Stimulated activated CD4-positive, alpha-beta T cell treated with anti-CD3 and anti-CD28 coated beads, Interleukin-1b, Interleukin-23, amount 100 ng/mL, for 24 hours (primary cell): ENCODE measurements around the gene IRF2.
A peak's percentile ranks its signal among the peaks of the same experiment; 100 is the strongest.

Experiments
- DNase-seq, 4 experiments: peaks; one replicate each; pipeline ENCODE4 v3.0.0-alpha.2; 2020; ENCODE audit warnings: low read depth in 4 of 4, low spot score in 1 of 4

The IRF2 gene

GRCh38 chr4:184451726-184452125, 22.6 kb downstream of the IRF2 start:
- DNase-seq, result no peak

- no peak for DNase-seq
Measured at GRCh38 chr4:184450743-184451535, 23.4 kb downstream of the IRF2 start.

GRCh38 chr4:184450045-184450444, 24.3 kb downstream of the IRF2 start:
- DNase-seq, result no peak

GRCh38 chr4:184448821-184449220, 25.5 kb downstream of the IRF2 start:
- no peak for DNase-seq

GRCh38 chr4:184448141-184448540, 26.2 kb downstream of the IRF2 start:
- DNase-seq, result no peak

- DNase-seq, result no peak
Measured at GRCh38 chr4:184447664-184448063, 26.7 kb downstream of the IRF2 start.

- no peak for DNase-seq
Measured at GRCh38 chr4:184446132-184446658, 28.2 kb downstream of the IRF2 start.

- peak in 1 of 4 experiments; percentile 28 for DNase-seq
Measured at GRCh38 chr4:184444953-184445309, 29.4 kb downstream of the IRF2 start.

GRCh38 chr4:184444215-184444952, 30.0 kb downstream of the IRF2 start:
- no peak for DNase-seq

GRCh38 chr4:184443318-184443717, 31.0 kb downstream of the IRF2 start:
- DNase-seq, result no peak

GRCh38 chr4:184442314-184442635, 32.1 kb downstream of the IRF2 start:
- DNase-seq, result no peak

- no peak for DNase-seq
Measured at GRCh38 chr4:184441461-184442313, 32.7 kb downstream of the IRF2 start.

- DNase-seq, result no peak
Measured at GRCh38 chr4:184440595-184441358, 33.6 kb downstream of the IRF2 start.

GRCh38 chr4:184439856-184440594, 34.3 kb downstream of the IRF2 start:
- DNase-seq, result no peak

- DNase-seq, result no peak
Measured at GRCh38 chr4:184439386-184439785, 35.0 kb downstream of the IRF2 start.

GRCh38 chr4:184438375-184438774, 36.0 kb downstream of the IRF2 start:
- DNase-seq, result no peak

- DNase-seq, result no peak
Measured at GRCh38 chr4:184437565-184438265, 36.6 kb downstream of the IRF2 start.

GRCh38 chr4:184434501-184435066, 39.8 kb downstream of the IRF2 start:
- DNase-seq, result no peak

GRCh38 chr4:184434021-184434420, 40.3 kb downstream of the IRF2 start:
- no peak for DNase-seq
